Measurements from ENCODE around the gene FBXL13.

Gene FBXL13

DNA sequence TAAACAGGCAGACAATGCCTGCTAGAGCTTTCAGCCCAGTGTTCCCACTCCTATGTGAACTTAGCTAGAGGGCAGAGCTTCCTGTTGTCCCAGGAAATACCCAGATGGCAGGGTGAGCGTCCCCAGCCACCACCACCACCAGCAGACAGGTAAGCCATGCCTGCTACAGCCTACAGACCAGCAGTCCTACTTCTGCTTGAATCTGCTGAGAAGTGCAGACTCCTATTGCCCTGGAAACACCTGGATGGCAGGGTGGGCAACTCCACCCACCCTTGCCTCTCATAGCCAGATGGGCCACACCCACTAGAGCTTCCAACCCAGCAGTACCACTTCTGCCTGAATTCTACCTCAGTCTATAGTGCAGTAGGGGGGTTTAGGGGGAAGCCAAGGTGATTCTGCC, 64.4 kb downstream of the FBXL13 start:
- H3K4me3 ChIP-seq (replicated peaks; ENCODE audit: insufficient read depth, low read length), result no peak overlapping the region
- no peaks in the 10 kb centered on the region for H3K27me3 ChIP-seq (ENCODE audit: insufficient read depth, poor library complexity, severe bottlenecking)
- TF ChIP-seq, protein P1, sequence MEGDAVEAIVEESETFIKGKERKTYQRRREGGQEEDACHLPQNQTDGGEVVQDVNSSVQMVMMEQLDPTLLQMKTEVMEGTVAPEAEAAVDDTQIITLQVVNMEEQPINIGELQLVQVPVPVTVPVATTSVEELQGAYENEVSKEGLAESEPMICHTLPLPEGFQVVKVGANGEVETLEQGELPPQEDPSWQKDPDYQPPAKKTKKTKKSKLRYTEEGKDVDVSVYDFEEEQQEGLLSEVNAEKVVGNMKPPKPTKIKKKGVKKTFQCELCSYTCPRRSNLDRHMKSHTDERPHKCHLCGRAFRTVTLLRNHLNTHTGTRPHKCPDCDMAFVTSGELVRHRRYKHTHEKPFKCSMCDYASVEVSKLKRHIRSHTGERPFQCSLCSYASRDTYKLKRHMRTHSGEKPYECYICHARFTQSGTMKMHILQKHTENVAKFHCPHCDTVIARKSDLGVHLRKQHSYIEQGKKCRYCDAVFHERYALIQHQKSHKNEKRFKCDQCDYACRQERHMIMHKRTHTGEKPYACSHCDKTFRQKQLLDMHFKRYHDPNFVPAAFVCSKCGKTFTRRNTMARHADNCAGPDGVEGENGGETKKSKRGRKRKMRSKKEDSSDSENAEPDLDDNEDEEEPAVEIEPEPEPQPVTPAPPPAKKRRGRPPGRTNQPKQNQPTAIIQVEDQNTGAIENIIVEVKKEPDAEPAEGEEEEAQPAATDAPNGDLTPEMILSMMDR (IDR thresholded peaks at IDR 0.05; ENCODE audit: insufficient read depth, low read length), result no peak
- TF ChIP-seq POLR2AphosphoS5 (IDR thresholded peaks at IDR 0.05; ENCODE audit: low read depth), result no peak
- no peak for TF ChIP-seq SPI1 (IDR thresholded peaks at IDR 0.05; ENCODE audit: borderline replicate concordance, low read depth)
- TF ChIP-seq, protein P2, sequence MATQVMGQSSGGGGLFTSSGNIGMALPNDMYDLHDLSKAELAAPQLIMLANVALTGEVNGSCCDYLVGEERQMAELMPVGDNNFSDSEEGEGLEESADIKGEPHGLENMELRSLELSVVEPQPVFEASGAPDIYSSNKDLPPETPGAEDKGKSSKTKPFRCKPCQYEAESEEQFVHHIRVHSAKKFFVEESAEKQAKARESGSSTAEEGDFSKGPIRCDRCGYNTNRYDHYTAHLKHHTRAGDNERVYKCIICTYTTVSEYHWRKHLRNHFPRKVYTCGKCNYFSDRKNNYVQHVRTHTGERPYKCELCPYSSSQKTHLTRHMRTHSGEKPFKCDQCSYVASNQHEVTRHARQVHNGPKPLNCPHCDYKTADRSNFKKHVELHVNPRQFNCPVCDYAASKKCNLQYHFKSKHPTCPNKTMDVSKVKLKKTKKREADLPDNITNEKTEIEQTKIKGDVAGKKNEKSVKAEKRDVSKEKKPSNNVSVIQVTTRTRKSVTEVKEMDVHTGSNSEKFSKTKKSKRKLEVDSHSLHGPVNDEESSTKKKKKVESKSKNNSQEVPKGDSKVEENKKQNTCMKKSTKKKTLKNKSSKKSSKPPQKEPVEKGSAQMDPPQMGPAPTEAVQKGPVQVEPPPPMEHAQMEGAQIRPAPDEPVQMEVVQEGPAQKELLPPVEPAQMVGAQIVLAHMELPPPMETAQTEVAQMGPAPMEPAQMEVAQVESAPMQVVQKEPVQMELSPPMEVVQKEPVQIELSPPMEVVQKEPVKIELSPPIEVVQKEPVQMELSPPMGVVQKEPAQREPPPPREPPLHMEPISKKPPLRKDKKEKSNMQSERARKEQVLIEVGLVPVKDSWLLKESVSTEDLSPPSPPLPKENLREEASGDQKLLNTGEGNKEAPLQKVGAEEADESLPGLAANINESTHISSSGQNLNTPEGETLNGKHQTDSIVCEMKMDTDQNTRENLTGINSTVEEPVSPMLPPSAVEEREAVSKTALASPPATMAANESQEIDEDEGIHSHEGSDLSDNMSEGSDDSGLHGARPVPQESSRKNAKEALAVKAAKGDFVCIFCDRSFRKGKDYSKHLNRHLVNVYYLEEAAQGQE (IDR thresholded peaks at IDR 0.05; ENCODE audit: insufficient replicate concordance, low read depth), result no peak
- no peak for TF ChIP-seq GABPA (IDR thresholded peaks at IDR 0.05; ENCODE audit: low read depth)
- no peak overlapping the region for H3K27ac ChIP-seq (replicated peaks)
- DNase-seq (ENCODE audit: low read depth in 1 of 2, low spot score in 1 of 2), result no peak

DNA sequence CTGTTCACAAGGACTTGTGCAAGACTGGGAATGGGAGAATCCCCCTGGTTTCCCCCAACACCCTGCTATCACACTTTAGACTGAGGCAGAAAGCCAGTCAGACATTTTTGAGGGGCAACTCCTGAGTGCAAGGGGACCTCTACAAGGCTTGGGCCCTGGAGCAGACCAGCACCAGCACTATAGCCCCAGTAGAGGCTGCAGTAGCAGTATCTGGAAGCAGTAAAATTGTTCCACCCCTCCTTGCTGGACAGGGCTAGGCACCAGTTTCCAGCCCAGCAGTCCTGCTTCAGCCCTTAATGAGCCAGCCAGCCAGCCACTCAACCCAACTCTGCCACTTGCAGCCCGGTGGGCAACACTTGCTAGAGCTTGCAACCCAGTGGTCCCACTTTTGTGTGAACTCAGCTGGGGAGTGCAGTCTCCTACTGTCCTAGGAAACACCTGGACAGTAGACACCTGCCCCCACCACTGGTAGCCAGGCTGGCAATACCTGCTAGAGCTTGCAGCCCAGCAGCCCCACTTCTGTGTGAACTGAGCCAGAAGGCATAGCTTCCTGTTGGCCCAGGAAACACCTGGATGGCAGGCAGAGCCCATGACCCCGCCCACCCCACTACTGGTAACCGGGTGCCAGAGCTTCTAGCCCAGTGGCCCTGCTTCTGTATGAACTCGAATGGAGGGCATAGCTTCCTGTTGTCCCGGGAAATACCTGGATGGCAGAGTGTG, 65.0 kb downstream of the FBXL13 start:
- DNase-seq (ENCODE audit: low read depth in 1 of 2, low spot score in 1 of 2), result peak in 1 of 2 experiments; percentile 36
- TF ChIP-seq, protein P2 (IDR thresholded peaks at IDR 0.05; ENCODE audit: insufficient replicate concordance, low read depth), result no peak
- no peak for TF ChIP-seq SPI1 (IDR thresholded peaks at IDR 0.05; ENCODE audit: borderline replicate concordance, low read depth)
- no peak for TF ChIP-seq GABPA (IDR thresholded peaks at IDR 0.05; ENCODE audit: low read depth)
- peak; percentile 66 for TF ChIP-seq POLR2AphosphoS5 (IDR thresholded peaks at IDR 0.05; ENCODE audit: low read depth)
- TF ChIP-seq, protein P1 (IDR thresholded peaks at IDR 0.05; ENCODE audit: insufficient read depth, low read length), result no peak
- H3K27ac ChIP-seq (replicated peaks), result no peak overlapping the region
- no peak overlapping the region for H3K4me3 ChIP-seq (replicated peaks; ENCODE audit: insufficient read depth, low read length)
- no peaks in the 10 kb centered on the region for H3K27me3 ChIP-seq (ENCODE audit: insufficient read depth, poor library complexity, severe bottlenecking)

DNA sequence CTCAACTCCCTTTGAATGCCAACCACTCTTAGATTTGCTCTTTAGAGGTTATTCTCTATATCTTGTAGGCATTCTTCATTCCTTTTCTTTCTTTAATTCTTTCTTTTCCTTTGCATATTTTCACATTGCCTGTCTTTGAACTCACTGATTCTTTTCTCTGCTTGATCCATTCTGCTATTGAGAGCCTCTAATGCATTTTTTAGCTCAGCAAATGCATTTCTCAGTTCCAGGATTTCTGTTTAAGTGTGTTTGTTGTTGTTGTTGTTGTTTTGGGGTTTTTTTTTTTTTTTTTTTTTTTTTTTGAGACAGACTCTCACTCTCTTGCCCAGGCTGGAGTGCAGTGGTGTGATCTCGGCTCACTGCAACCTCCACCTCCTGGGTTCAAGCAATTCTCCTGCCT, 71.6 kb downstream of the FBXL13 start:
- Histone ChIP-seq H3K27ac (replicated peaks) (no peak overlapping the region), H3K4me3 (replicated peaks; ENCODE audit: insufficient read depth, low read length) (no peak overlapping the region), H3K27me3 (ENCODE audit: insufficient read depth, poor library complexity, severe bottlenecking) (no peaks in the 10 kb centered on the region)
- no peak for TF ChIP-seq GABPA (IDR thresholded peaks at IDR 0.05; ENCODE audit: low read depth)
- TF ChIP-seq POLR2AphosphoS5 (IDR thresholded peaks at IDR 0.05; ENCODE audit: low read depth), result no peak
- TF ChIP-seq, protein P2 (IDR thresholded peaks at IDR 0.05; ENCODE audit: insufficient replicate concordance, low read depth), result no peak
- TF ChIP-seq, protein P1 (IDR thresholded peaks at IDR 0.05; ENCODE audit: insufficient read depth, low read length), result no peak
- TF ChIP-seq SPI1 (IDR thresholded peaks at IDR 0.05; ENCODE audit: borderline replicate concordance, low read depth), result no peak
- no peak for DNase-seq (ENCODE audit: low read depth in 1 of 2, low spot score in 1 of 2)
